Activated T-cell treated with anti-CD3 and anti-CD28 coated beads, Interleukin-2, amount 50 U/mL, for 24 hours (primary cell): ENCODE data around the gene ZFYVE28.
"Not testable (repeated sequence)": the region's sequence is repeated elsewhere in the genome, so short reads cannot be mapped to it uniquely, and the experiment has no call there.

Experiments used
- DNase-seq: peaks from one replicate; pipeline ENCODE4 v3.0.0-alpha.2; 2020
- H3K27ac Mint-ChIP-seq: 2 replicates; pipeline ENCODE4 v1.8.0; 2020; ENCODE audit warnings: mild to moderate bottlenecking, mixed read lengths
- H3K27me3 Mint-ChIP-seq: 2 replicates; pipeline ENCODE4 v1.8.0; 2020; ENCODE audit warnings: mixed read lengths
- H3K36me3 Mint-ChIP-seq: 2 replicates; pipeline ENCODE4 v1.8.0; 2020; ENCODE audit warnings: low read depth, mixed read lengths
- H3K4me1 Mint-ChIP-seq: 2 replicates; pipeline ENCODE4 v1.8.0; 2020; ENCODE audit warnings: low read depth, mixed read lengths
- H3K4me3 Mint-ChIP-seq: 2 replicates; pipeline ENCODE4 v1.8.0; 2020; ENCODE audit warnings: mild to moderate bottlenecking, moderate library complexity, mixed read lengths
- H3K9me3 Mint-ChIP-seq: 2 replicates; pipeline ENCODE4 v1.8.0; 2020; ENCODE audit warnings: mixed read lengths

ZFYVE28 gene

DNA sequence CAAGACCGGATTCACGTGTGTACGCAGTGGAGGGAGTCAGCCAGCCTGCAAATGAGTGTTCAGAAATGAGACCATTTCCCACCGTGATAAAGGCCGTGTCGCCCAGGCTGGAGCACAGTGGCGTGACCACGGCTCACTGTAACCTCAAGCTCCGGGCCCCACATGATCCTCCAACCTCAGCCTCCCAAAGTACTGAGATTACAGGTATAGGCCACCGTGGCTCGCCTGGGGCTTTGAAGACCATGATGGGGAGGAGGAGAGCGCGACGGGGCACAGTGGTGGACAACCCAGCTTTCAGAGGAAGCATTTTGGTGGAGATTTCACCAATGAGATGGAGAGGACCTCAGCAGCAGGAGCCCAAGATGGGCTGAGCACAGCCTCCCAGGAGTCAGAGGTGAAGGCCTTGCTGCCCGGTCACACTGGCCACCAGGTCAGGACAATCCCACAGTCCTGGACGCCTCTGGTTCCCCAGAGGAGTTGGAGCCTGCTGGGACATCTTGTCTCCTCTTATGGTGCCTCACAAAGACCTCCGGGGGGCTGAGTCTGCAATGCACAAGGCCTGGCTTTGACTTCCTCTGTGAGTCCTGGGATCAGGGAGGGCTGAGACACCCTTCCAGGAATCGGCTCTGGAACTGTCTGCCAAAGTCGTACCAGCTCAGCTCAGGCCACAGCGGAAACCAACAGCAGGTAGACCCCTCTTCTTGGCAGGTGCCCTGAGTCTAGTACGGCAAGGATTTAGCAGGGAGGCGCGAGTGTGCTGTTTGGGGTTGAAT lies 134.1 kb downstream of the ZFYVE28 start:
- H3K4me3 Mint-ChIP-seq: no peak overlapping the region
- no peaks in the 10 kb centered on the region for H3K36me3 Mint-ChIP-seq
- no peaks in the 10 kb centered on the region for H3K9me3 Mint-ChIP-seq
- H3K27ac Mint-ChIP-seq: no peak overlapping the region
- H3K27me3 Mint-ChIP-seq: no peaks in the 10 kb centered on the region
- peaks cover 55% of the 10 kb centered on the region for H3K4me1 Mint-ChIP-seq
- DNase-seq: no peak

GRCh38 chr4:2283199-2283711 lies 135.2 kb downstream of the ZFYVE28 start:
- no peak for DNase-seq
- H3K4me1 Mint-ChIP-seq: peaks cover 53% of the 10 kb centered on the region
- no peaks in the 10 kb centered on the region for H3K27me3 Mint-ChIP-seq
- no peak overlapping the region for H3K4me3 Mint-ChIP-seq
- H3K27ac Mint-ChIP-seq: no peak overlapping the region
- H3K36me3 Mint-ChIP-seq: no peaks in the 10 kb centered on the region
- no peaks in the 10 kb centered on the region for H3K9me3 Mint-ChIP-seq

GRCh38 chr4:2281575-2282343 lies 136.7 kb downstream of the ZFYVE28 start:
- peak overlapping the region; percentile 95 for H3K27ac Mint-ChIP-seq
- H3K9me3 Mint-ChIP-seq: no peaks in the 10 kb centered on the region
- peak overlapping the region; percentile 41 for H3K4me3 Mint-ChIP-seq
- peak; percentile 75 for DNase-seq
- H3K27me3 Mint-ChIP-seq: no peaks in the 10 kb centered on the region
- H3K36me3 Mint-ChIP-seq: no peaks in the 10 kb centered on the region
- H3K4me1 Mint-ChIP-seq: peaks cover 50% of the 10 kb centered on the region

DNA sequence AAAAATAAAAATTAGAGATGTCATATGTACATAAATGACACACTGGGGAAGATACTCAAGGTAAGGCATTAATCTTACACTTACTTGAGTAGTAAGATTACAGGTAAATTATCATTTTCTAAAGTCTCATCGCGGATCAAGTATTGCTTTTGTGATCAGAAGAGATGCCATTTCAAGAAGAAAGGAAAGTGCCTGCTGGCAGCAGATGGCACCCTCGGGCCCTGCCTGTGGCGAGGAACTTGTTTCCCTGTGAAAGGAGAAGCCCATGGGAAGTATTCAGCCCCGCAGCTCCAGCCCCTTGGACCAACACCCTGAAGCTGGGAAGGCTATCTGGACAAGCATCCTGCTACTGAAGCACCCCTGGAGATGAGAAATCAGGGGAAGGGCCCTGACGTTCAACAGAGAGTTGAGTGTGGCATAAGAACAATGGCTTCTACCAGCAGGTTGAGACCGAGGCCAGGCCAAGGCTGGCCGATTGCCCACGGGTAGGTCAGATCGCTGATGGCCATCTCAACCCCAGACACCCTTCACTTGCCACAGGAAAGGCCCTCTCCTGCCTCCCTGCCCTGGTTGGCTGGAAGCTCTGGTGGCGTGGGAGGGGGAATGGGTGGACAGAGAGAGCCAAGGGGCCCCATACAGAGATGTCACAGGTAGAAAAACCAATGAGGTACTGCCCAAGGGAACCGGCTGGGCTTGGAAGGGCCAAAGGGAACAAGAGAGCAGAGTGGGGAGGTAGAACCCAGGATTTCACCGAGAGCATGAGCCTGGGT lies 137.7 kb downstream of the ZFYVE28 start:
- Mint-ChIP-seq H3K9me3 (no peaks in the 10 kb centered on the region), H3K27ac (peak overlapping the region; percentile 95), H3K27me3 (no peaks in the 10 kb centered on the region), H3K36me3 (no peaks in the 10 kb centered on the region), H3K4me3 (no peak overlapping the region), H3K4me1 (peaks cover 48% of the 10 kb centered on the region)
- DNase-seq: no peak

DNA sequence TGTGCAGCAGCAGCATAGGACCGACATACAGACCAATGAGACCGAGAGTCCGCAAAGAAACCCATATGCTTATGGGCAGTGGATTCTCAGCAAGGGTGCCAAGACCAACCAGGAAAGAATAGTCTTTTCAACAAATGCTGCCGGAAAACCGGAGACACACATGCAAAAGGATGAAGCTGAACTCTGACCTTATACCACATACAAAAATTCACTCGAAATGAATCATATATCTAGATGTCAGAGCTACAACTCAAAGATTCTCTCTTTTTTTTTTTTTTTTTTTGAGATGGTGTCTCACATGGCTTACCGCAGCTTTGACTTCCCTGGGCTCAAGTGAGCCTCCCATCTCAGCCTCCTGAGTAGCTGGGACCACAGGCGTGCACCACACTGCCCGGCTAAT lies 140.5 kb downstream of the ZFYVE28 start:
- peaks cover 26% of the 10 kb centered on the region for H3K4me1 Mint-ChIP-seq
- no peaks in the 10 kb centered on the region for H3K27me3 Mint-ChIP-seq
- no peak overlapping the region for H3K4me3 Mint-ChIP-seq
- H3K36me3 Mint-ChIP-seq: no peaks in the 10 kb centered on the region
- H3K9me3 Mint-ChIP-seq: no peaks in the 10 kb centered on the region
- DNase-seq: no peak
- no peak overlapping the region for H3K27ac Mint-ChIP-seq

- DNase-seq: no peak
- H3K36me3 Mint-ChIP-seq: peaks cover 2% of the 10 kb centered on the region
- no peak overlapping the region for H3K27ac Mint-ChIP-seq
- H3K4me3 Mint-ChIP-seq: no peak overlapping the region
- H3K27me3 Mint-ChIP-seq: no peaks in the 10 kb centered on the region
- H3K4me1 Mint-ChIP-seq: peaks cover 14% of the 10 kb centered on the region
- H3K9me3 Mint-ChIP-seq: no peaks in the 10 kb centered on the region
Observed at GRCh38 chr4:2276581-2277325, 141.7 kb downstream of the ZFYVE28 start.

DNA sequence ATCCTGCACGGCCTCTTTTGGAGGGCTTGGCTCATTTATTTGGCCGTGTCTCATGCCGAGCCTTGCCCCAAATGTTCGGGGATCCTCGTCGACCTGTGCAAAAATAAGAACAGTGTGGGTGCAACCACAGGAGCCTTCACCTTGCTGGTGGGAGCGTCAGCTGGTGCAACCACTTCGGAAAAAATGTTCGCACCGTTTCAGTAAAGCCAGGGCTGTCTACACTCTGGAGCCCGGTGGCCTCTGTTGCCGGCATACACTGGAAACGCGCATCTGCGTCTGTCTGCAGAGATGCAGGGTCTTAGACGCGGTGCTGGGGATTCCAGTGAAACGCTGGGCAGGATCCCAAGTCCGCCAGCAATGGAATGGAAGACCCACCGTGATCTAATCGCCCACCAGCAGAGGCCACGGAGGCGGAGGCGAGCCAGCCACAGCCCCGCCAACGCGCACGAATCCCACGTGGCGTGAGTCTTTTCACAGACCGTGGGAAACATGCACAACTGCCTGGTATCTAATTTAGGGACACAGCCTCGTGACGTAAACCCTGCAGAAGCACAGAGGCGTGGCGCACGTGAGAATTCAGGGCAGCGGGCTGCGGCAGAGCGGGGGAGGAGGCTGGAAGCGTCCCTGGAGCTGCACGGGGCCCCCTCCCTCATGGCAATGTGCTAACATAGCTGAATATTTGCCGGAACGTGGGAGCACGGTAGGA lies 142.7 kb downstream of the ZFYVE28 start:
- Mint-ChIP-seq H3K4me1 (peaks cover 3% of the 10 kb centered on the region), H3K27me3 (no peaks in the 10 kb centered on the region), H3K9me3 (no peaks in the 10 kb centered on the region), H3K36me3 (peaks cover 2% of the 10 kb centered on the region), H3K4me3 (no peak overlapping the region), H3K27ac (no peak overlapping the region)
- DNase-seq: no peak

- not testable (repeated sequence) for H3K27me3 Mint-ChIP-seq, H3K4me1 Mint-ChIP-seq, H3K27ac Mint-ChIP-seq, DNase-seq, H3K36me3 Mint-ChIP-seq, H3K9me3 Mint-ChIP-seq, H3K4me3 Mint-ChIP-seq
Observed at GRCh38 chr4:2275044-2275397, 143.4 kb downstream of the ZFYVE28 start.

DNA sequence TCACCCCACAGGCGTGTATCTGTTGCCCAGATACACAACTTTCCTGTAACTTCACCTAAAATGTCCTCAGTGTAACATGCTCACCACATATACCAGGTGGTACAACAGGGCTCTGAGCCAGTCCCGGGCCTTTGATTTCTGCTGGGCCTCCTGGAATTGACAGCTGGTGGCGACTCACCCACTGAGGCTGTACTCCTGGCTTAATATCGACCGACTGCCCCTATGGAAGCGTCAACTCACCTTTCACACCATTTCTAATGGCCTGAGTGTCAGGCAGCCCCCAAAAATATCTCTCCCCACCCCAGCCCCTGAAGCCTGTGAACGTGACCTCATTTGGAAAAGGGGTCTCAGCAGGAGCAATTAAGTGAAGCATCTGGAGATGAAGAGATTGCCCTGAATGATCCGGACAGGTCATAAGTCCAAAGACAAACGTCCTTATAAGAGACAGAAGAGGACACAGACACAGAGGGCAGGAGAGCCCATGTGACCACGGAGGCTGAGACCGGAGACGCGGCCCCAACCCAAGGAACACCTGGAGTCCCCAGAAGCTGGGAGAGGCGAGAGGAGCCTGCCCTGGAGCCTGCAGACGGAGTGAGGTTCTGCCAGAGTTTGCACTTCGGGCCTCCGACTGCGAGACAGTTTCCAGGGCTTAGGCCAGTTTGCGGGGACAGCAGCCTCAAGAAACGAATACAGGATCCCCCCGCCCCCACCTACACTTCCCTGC lies 144.0 kb downstream of the ZFYVE28 start:
- H3K27ac Mint-ChIP-seq: no peak overlapping the region

GRCh38 chr4:2273657-2274319 lies 144.7 kb downstream of the ZFYVE28 start:
- peaks cover 2% of the 10 kb centered on the region for H3K36me3 Mint-ChIP-seq
- H3K4me1 Mint-ChIP-seq: no peaks in the 10 kb centered on the region
- DNase-seq: no peak
- no peak overlapping the region for H3K27ac Mint-ChIP-seq
- H3K4me3 Mint-ChIP-seq: no peak overlapping the region
- H3K27me3 Mint-ChIP-seq: no peaks in the 10 kb centered on the region
- no peaks in the 10 kb centered on the region for H3K9me3 Mint-ChIP-seq

More for the DNA sequence above, 144.0 kb downstream of the ZFYVE28 start:
- Mint-ChIP-seq H3K9me3 (no peaks in the 10 kb centered on the region), H3K36me3 (peaks cover 2% of the 10 kb centered on the region), H3K27me3 (no peaks in the 10 kb centered on the region), H3K4me3 (no peak overlapping the region), H3K4me1 (no peaks in the 10 kb centered on the region)
- DNase-seq: no peak

GRCh38 chr4:2273221-2273620 lies 145.2 kb downstream of the ZFYVE28 start:
- H3K27ac Mint-ChIP-seq: no peak overlapping the region
- H3K27me3 Mint-ChIP-seq: no peaks in the 10 kb centered on the region
- H3K36me3 Mint-ChIP-seq: peaks cover 2% of the 10 kb centered on the region
- H3K4me3 Mint-ChIP-seq: no peak overlapping the region
- H3K4me1 Mint-ChIP-seq: no peaks in the 10 kb centered on the region
- no peak for DNase-seq
- no peaks in the 10 kb centered on the region for H3K9me3 Mint-ChIP-seq

GRCh38 chr4:2272828-2273120 lies 145.7 kb downstream of the ZFYVE28 start:
- Mint-ChIP-seq H3K9me3 (no peaks in the 10 kb centered on the region), H3K36me3 (peaks cover 2% of the 10 kb centered on the region), H3K27ac (no peak overlapping the region), H3K4me1 (no peaks in the 10 kb centered on the region), H3K27me3 (no peaks in the 10 kb centered on the region), H3K4me3 (no peak overlapping the region)
- no peak for DNase-seq
